ENCODE data around the gene RASL10A.
"Not testable (repeated sequence)": the region's sequence is repeated elsewhere in the genome, so short reads cannot be mapped to it uniquely, and the experiment has no call there.

Gene RASL10A

DNA sequence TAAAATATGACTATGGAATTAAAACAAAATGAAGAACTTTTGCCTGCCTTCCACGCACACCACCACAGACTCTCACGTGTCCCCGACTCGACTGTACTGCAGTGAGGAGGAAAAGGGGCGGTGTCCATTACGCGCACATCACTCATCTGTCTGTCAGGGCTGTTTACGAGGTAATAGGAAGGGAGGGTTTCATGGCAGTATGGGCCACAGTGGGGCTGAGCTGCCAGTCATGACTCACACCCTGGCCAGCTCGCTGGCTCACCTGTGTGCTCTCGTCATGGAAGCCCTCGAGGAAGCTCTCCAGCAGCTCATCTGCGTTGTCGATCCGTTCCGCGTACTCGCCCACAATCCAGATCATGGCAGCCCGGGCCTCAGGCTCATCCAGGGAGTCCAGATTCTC is 33.5 kb upstream of the RASL10A start:
- peaks cover 60% of the 10 kb centered on the region; the same call in 1 of the 2 replicates for H3K36me3 ChIP-seq (ENCODE audit: insufficient read depth, low read length)

DNA sequence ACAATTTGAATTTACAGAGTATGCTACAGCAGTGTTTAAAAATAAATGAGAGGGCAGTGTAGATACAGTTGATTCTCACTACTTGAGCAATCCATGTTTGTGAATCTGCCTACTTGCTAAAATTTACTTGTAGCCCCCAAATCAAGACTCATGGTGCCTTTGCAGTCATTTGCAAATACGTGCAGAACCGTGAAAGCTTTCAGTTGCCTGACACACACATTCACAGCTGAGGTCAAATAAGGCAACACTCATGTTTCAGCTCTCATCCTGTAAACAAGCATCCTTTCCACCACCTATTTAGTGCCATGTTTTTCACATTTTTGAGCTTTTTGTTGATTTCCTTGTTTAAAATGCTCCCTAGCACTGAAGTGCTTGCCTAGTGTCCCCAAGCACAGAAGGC is 32.5 kb upstream of the RASL10A start:
- Histone ChIP-seq H3K36me3 (ENCODE audit: insufficient read depth, low read length) (peaks cover 50% of the 10 kb centered on the region; the same call in 1 of the 2 replicates), H3K4me3 (no peak overlapping the region), H3K9me3 (ENCODE audit: low read depth, low read length) (no peaks in the 10 kb centered on the region), H3K9ac (ENCODE audit: insufficient read length) (no peak overlapping the region), H3K27ac (no peak overlapping the region)
- TF ChIP-seq POLR2AphosphoS5 (IDR thresholded peaks at IDR 0.05; ENCODE audit: borderline replicate concordance, low read depth, low read length), result no peak
- TF ChIP-seq EZH2 (IDR thresholded peaks at IDR 0.05), result no peak
- no peak for TF ChIP-seq FOXP2 (optimal IDR thresholded peaks at IDR 0.05; ENCODE audit: control extremely low read depth, extremely low read length, insufficient read depth)
- no peak for DNase-seq (ENCODE audit: low read depth, low spot score)

More for the DNA sequence above, 33.5 kb upstream of the RASL10A start:
- Histone ChIP-seq H3K9ac (ENCODE audit: insufficient read length) (no peak overlapping the region), H3K27ac (no peak overlapping the region), H3K4me3 (no peak overlapping the region), H3K9me3 (ENCODE audit: low read depth, low read length) (no peaks in the 10 kb centered on the region)
- TF ChIP-seq FOXP2 (optimal IDR thresholded peaks at IDR 0.05; ENCODE audit: control extremely low read depth, extremely low read length, insufficient read depth), result no peak
- no peak for TF ChIP-seq POLR2AphosphoS5 (IDR thresholded peaks at IDR 0.05; ENCODE audit: borderline replicate concordance, low read depth, low read length)
- no peak for TF ChIP-seq EZH2 (IDR thresholded peaks at IDR 0.05)
- no peak for DNase-seq (ENCODE audit: low read depth, low spot score)

DNA sequence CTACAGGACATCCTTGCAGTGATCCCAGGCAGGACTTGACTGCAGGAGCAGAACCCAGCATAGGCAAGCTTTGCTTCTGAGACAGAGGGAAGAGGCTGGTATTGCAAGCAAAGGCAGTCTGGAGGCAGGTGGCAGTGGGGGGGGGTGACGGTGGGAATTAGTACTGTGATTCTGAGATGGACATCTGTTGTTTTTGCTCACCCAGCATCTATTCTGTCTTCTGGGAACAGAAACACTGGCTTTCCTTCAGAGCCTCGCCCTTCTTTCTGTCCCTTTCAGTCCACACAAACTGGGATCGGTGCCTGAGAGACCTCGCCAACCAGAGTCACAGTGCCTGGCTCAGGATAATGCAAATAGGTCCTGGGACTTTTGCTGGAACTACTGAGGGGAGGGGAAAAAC is 31.2 kb upstream of the RASL10A start:
- Histone ChIP-seq H3K9ac (ENCODE audit: insufficient read length) (no peak overlapping the region), H3K9me3 (ENCODE audit: low read depth, low read length) (no peaks in the 10 kb centered on the region), H3K27ac (no peak overlapping the region), H3K4me3 (no peak overlapping the region), H3K36me3 (ENCODE audit: insufficient read depth, low read length) (peaks cover 45% of the 10 kb centered on the region; the same call in 1 of the 2 replicates)
- no peak for DNase-seq (ENCODE audit: low read depth, low spot score)
- no peak for TF ChIP-seq POLR2AphosphoS5 (IDR thresholded peaks at IDR 0.05; ENCODE audit: borderline replicate concordance, low read depth, low read length)
- no peak for TF ChIP-seq EZH2 (IDR thresholded peaks at IDR 0.05)
- no peak for TF ChIP-seq FOXP2 (optimal IDR thresholded peaks at IDR 0.05; ENCODE audit: control extremely low read depth, extremely low read length, insufficient read depth)

DNA sequence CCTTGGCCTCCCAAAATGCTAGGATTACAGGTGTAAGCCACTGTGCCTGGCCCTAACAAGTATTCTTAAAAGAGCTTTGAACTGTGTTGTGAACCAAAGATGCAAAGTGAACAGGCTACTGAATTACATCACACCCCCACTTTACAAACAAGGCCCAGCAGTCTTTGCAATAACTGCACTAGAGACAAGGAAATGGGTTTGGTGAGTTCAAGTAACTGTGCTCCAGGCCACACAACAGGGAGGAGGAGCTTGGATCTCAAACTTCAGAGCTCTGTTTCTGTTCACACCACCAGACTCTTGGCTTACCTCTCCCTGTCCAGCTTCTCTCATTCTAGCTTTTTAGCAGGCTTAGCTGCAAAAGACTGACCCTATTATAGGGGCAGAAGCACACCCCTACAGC is 30.4 kb upstream of the RASL10A start:
- no peaks in the 10 kb centered on the region for H3K9me3 ChIP-seq (ENCODE audit: low read depth, low read length)
- H3K36me3 ChIP-seq (ENCODE audit: insufficient read depth, low read length), result peaks cover 44% of the 10 kb centered on the region; the same call in 1 of the 2 replicates
- H3K9ac ChIP-seq (ENCODE audit: insufficient read length), result no peak overlapping the region
- TF ChIP-seq POLR2AphosphoS5 (IDR thresholded peaks at IDR 0.05; ENCODE audit: borderline replicate concordance, low read depth, low read length), result no peak
- no peak for TF ChIP-seq FOXP2 (optimal IDR thresholded peaks at IDR 0.05; ENCODE audit: control extremely low read depth, extremely low read length, insufficient read depth)
- TF ChIP-seq EZH2 (IDR thresholded peaks at IDR 0.05), result no peak
- H3K27ac ChIP-seq, result no peak overlapping the region
- DNase-seq (ENCODE audit: low read depth, low spot score), result no peak
- H3K4me3 ChIP-seq, result no peak overlapping the region

DNA sequence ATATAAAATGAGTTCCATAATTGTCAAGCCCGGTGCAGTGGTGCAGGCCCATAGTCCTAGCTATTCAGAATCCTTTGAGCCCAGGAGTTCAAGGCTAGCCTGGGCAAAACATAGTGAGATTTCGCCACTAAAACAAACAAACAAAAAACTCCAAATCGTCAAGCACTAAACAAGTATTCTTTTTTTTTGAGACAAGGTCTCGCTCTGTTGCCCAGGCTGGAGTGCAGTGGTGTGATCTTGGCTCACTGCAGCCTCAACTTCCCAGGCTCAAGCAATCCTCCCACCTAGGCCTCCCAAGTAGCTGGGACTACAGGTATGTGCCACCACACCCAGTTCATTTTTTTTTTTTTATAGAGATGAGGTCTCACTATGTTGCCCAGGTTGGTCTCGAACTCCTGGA is 29.4 kb upstream of the RASL10A start:
- DNase-seq (ENCODE audit: low read depth, low spot score); H3K9ac ChIP-seq (ENCODE audit: insufficient read length); H3K27ac ChIP-seq; H3K9me3 ChIP-seq (ENCODE audit: low read depth, low read length); H3K4me3 ChIP-seq: not testable (repeated sequence)
- peaks cover 50% of the 10 kb centered on the region; the same call in 1 of the 2 replicates for H3K36me3 ChIP-seq (ENCODE audit: insufficient read depth, low read length)

DNA sequence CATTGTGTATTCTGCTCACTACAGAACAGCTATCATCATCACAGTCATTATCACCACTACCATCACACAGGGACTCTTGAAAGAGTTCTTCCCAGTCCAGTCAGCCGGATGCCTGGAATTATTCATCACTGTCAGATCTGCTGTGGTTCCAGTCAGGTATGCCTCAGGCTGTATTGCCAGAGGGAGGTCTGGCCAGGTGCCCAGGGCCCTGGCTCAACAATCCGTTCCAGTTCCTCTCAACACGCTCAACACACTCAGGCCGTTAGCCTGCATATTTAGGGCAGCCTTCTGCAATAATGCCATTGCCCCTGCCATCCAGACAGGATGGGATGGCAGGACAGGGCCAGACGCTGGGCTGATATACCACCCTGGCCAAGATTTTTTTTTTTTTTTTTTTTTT is 28.6 kb upstream of the RASL10A start:
- Histone ChIP-seq H3K9ac (ENCODE audit: insufficient read length) (no peak overlapping the region), H3K27ac (no peak overlapping the region), H3K9me3 (ENCODE audit: low read depth, low read length) (no peaks in the 10 kb centered on the region), H3K4me3 (no peak overlapping the region), H3K36me3 (ENCODE audit: insufficient read depth, low read length) (peaks cover 45% of the 10 kb centered on the region; the same call in 1 of the 2 replicates)
- no peak for DNase-seq (ENCODE audit: low read depth, low spot score)
- TF ChIP-seq POLR2AphosphoS5 (IDR thresholded peaks at IDR 0.05; ENCODE audit: borderline replicate concordance, low read depth, low read length) (no peak), EZH2 (IDR thresholded peaks at IDR 0.05) (no peak), FOXP2 (optimal IDR thresholded peaks at IDR 0.05; ENCODE audit: control extremely low read depth, extremely low read length, insufficient read depth) (no peak)

DNA sequence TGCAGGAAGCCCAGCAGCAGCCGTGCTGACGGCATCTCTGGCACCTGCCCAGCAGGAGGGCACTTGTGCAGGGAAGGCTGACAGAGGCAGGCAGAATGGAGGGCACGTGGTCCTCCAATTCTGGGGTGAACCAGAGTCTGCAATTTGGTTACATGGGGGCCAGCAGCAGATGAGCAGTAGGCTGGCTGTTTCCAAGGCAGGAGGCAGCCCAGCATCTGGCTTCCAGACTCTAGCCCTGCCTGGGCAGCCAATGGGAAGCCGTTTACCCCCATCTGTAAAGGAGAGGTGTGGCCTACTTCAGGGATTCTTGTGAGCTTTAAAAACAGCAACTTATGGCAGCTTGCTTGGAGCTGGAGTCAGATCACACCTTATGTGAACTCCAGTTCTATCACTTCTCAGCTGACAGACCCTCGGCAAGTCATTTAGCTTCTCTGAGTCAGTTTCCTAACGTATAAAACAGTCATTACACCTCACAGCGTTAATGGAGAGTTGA is 27.9 kb upstream of the RASL10A start:
- Histone ChIP-seq H3K27ac (no peak overlapping the region), H3K4me3 (no peak overlapping the region; the same call in 1 of the 2 replicates), H3K9me3 (ENCODE audit: low read depth, low read length) (no peaks in the 10 kb centered on the region), H3K36me3 (ENCODE audit: insufficient read depth, low read length) (peaks cover 43% of the 10 kb centered on the region; the same call in 1 of the 2 replicates), H3K9ac (ENCODE audit: insufficient read length) (no peak overlapping the region)
- no peak for DNase-seq (ENCODE audit: low read depth, low spot score)
- TF ChIP-seq FOXP2 (optimal IDR thresholded peaks at IDR 0.05; ENCODE audit: control extremely low read depth, extremely low read length, insufficient read depth), result no peak
- TF ChIP-seq POLR2AphosphoS5 (IDR thresholded peaks at IDR 0.05; ENCODE audit: borderline replicate concordance, low read depth, low read length), result no peak
- no peak for TF ChIP-seq EZH2 (IDR thresholded peaks at IDR 0.05)

DNA sequence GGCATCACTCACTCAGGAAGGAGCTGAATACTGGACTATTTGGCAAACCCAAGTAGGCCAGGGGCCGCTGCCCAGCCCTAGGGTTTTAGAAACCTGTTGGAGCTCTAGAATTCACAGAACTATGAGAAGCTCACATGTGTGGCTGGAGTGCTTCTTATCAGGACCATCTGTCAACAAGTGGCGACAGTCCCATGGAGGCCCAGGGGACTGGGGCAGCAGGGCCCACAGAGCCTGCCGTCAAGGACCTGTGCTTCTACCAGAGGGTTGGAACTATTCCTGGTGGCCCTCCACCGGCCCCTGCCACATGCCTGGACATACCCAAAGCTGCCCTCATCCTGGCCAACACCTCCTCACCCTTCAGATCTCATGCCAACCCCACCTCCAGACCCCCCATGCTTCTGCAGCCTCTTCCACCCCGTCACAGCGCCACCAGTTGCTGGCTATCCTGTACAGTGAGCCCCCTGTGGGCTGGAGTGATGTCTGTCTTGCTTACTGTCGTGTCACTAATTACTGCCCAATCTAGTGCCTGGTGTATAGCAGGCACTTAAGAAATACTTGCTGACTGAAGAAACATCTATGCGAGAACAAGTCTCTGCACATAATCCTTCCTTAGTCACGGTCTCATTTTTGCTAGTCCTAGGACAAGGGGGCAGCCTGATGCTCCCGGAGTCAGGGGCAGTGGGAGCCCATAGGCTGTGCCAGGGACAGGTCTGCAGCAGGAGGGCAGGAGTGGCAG is 27.2 kb upstream of the RASL10A start:
- Histone ChIP-seq H3K9me3 (ENCODE audit: low read depth, low read length) (no peaks in the 10 kb centered on the region), H3K27ac (no peak overlapping the region), H3K9ac (ENCODE audit: insufficient read length) (no peak overlapping the region), H3K4me3 (no peak overlapping the region), H3K36me3 (ENCODE audit: insufficient read depth, low read length) (peaks cover 44% of the 10 kb centered on the region; the same call in 1 of the 2 replicates)
- TF ChIP-seq POLR2AphosphoS5 (IDR thresholded peaks at IDR 0.05; ENCODE audit: borderline replicate concordance, low read depth, low read length), result no peak
- no peak for TF ChIP-seq FOXP2 (optimal IDR thresholded peaks at IDR 0.05; ENCODE audit: control extremely low read depth, extremely low read length, insufficient read depth)
- TF ChIP-seq EZH2 (IDR thresholded peaks at IDR 0.05), result no peak
- DNase-seq (ENCODE audit: low read depth, low spot score), result no peak

All from SK-N-MC (cell line).